HEK293 (cell line): Measurements from ENCODE around the gene TCF7L1.
A peak's percentile ranks its signal among the peaks of the same experiment; 100 is the strongest.

Experiments
- CTCF ChIA-PET: fragments of 350-600 bp; formaldehyde crosslinking; extraction: SDS; loops from one replicate; lab custom pipeline; 2021; ENCODE audit warnings: antibody characterized with exemption; lab: Yijun Ruan, JAX
- POLR2A ChIA-PET: fragments of 300-600 bp; formaldehyde crosslinking; extraction: SDS; loops from one replicate; lab custom pipeline; 2020; ENCODE audit warnings: antibody characterized with exemption, inconsistent platforms; lab: Yijun Ruan, JAX
- H3K27ac ChIP-seq: fragments of 200-500 bp; sonication (Bioruptor generic); 2 replicates; pipeline ENCODE4 v1.5.1; 2014; ENCODE audit warnings: low read depth, low read length, control low read depth, inconsistent platforms; ENCODE audit errors: extremely low read depth
- H3K36me3 ChIP-seq, 2 experiments: fragments of 200-500 bp in 1 of 2; sonication (Bioruptor generic) in 1 of 2; 1 replicate in 1 of 2; 2 replicates in 1 of 2; pipeline ENCODE4 v1.5.1; 2014 to 2017; ENCODE audit warnings: inconsistent platforms in 2 of 2, low read length in 2 of 2; ENCODE audit not compliant: control insufficient read depth in 2 of 2, insufficient read depth in 1 of 2
- H3K4me1 ChIP-seq: fragments of 200-500 bp; sonication (Bioruptor generic); 2 replicates; pipeline ENCODE4 v1.5.1; 2014; ENCODE audit warnings: mild to moderate bottlenecking, low read length, inconsistent platforms; ENCODE audit not compliant: control insufficient read depth, insufficient read depth
- H3K4me3 ChIP-seq: 2 replicates; pipeline ENCODE4 v1.5.1; 2011; ENCODE audit warnings: low read depth, mild to moderate bottlenecking, control low read depth, low read length, moderate library complexity
- H3K9me3 ChIP-seq: fragments of 200-500 bp; sonication (Bioruptor generic); 2 replicates; pipeline ENCODE4 v1.5.1; 2014; ENCODE audit warnings: low read depth, low read length, inconsistent platforms; ENCODE audit not compliant: control insufficient read depth, insufficient read depth
- GFI1B ChIP-seq: fragments of 450-650 bp; formaldehyde crosslinking; IDR thresholded peaks from 2 replicates; pipeline ENCODE4 v1.5.1; 2016; ENCODE audit warnings: missing biosample characterization, missing genetic modification characterization
- KLF16 ChIP-seq: fragments of 450-650 bp; formaldehyde crosslinking; IDR thresholded peaks from 2 replicates; pipeline ENCODE4 v1.5.1; 2017; ENCODE audit warnings: missing biosample characterization, missing genetic modification characterization
- MEIS1 ChIP-seq: sonication (generic); formaldehyde crosslinking; IDR thresholded peaks from 2 replicates; pipeline ENCODE4 v1.8.1; 2022; ENCODE audit warnings: missing genetic modification reagents, mild to moderate bottlenecking, borderline replicate concordance
- TRIM28 ChIP-seq: IDR thresholded peaks from 2 replicates; pipeline ENCODE4 v1.6.1; 2011; ENCODE audit warnings: low read length, control low read depth, borderline replicate concordance
- ZBTB21 ChIP-seq: fragments of 450-650 bp; formaldehyde crosslinking; IDR thresholded peaks from 2 replicates; pipeline ENCODE4 v1.5.1; 2017; ENCODE audit warnings: missing biosample characterization, missing genetic modification characterization
- ZNF121 ChIP-seq: fragments of 450-650 bp; formaldehyde crosslinking; IDR thresholded peaks from 2 replicates; pipeline ENCODE4 v1.5.1; 2016; ENCODE audit warnings: missing biosample characterization, missing genetic modification characterization
- ZNF146 ChIP-seq: fragments of 450-650 bp; formaldehyde crosslinking; IDR thresholded peaks from 2 replicates; pipeline ENCODE4 v1.5.1; 2016; ENCODE audit warnings: missing biosample characterization, missing genetic modification characterization
- ZNF426 ChIP-seq: fragments of 450-650 bp; formaldehyde crosslinking; IDR thresholded peaks from 2 replicates; pipeline ENCODE4 v1.5.1; 2017; ENCODE audit warnings: missing biosample characterization, missing genetic modification characterization, mild to moderate bottlenecking, inconsistent platforms, moderate library complexity
- ZNF501 ChIP-seq: fragments of 450-650 bp; formaldehyde crosslinking; IDR thresholded peaks from 2 replicates; pipeline ENCODE4 v1.5.1; 2016; ENCODE audit warnings: missing biosample characterization, missing genetic modification characterization
- ZNF558 ChIP-seq: fragments of 450-650 bp; formaldehyde crosslinking; IDR thresholded peaks from 2 replicates; pipeline ENCODE4 v1.5.1; 2016; ENCODE audit warnings: missing biosample characterization, missing genetic modification characterization
- ZNF664 ChIP-seq: fragments of 450-650 bp; formaldehyde crosslinking; IDR thresholded peaks from 2 replicates; pipeline ENCODE4 v1.5.1; 2016; ENCODE audit warnings: missing biosample characterization, missing genetic modification characterization
- ZNF707 ChIP-seq: fragments of 450-650 bp; formaldehyde crosslinking; IDR thresholded peaks from 2 replicates; pipeline ENCODE4 v1.5.1; 2016; ENCODE audit warnings: missing biosample characterization, missing genetic modification characterization
- ZNF837 ChIP-seq: fragments of 450-650 bp; formaldehyde crosslinking; IDR thresholded peaks from 2 replicates; pipeline ENCODE4 v1.5.1; 2016; ENCODE audit warnings: missing biosample characterization, missing genetic modification characterization
- TF ChIP-seq, protein P1 (sequence below): fragments of 450-650 bp; IDR thresholded peaks from 2 replicates; pipeline ENCODE4 v1.5.1; 2018; ENCODE audit warnings: missing biosample characterization, missing genetic modification characterization
- TF ChIP-seq, protein P2 (sequence below): fragments of 450-650 bp; formaldehyde crosslinking; IDR thresholded peaks from 2 replicates; pipeline ENCODE4 v1.5.1; 2016; ENCODE audit warnings: missing biosample characterization, missing genetic modification characterization
- TF ChIP-seq, protein P3 (sequence below): fragments of 450-650 bp; formaldehyde crosslinking; optimal IDR thresholded peaks from 2 replicates; pipeline ENCODE3; 2016; ENCODE audit warnings: missing biosample characterization, mild to moderate bottlenecking, missing genetic modification characterization
- TF ChIP-seq, protein P4 (sequence below): fragments of 450-650 bp; formaldehyde crosslinking; IDR thresholded peaks from 2 replicates; pipeline ENCODE4 v1.5.1; 2016; ENCODE audit warnings: missing biosample characterization, missing genetic modification characterization, borderline replicate concordance
- TF ChIP-seq, protein P5 (sequence below): fragments of 450-650 bp; formaldehyde crosslinking; IDR thresholded peaks from 2 replicates; pipeline ENCODE4 v1.5.1; 2016; ENCODE audit warnings: missing biosample characterization, missing genetic modification characterization
- TF ChIP-seq, protein P6 (sequence below): fragments of 450-650 bp; formaldehyde crosslinking; IDR thresholded peaks from 2 replicates; pipeline ENCODE4 v1.5.1; 2016; ENCODE audit warnings: missing biosample characterization, missing genetic modification characterization

Gene TCF7L1

DNA sequence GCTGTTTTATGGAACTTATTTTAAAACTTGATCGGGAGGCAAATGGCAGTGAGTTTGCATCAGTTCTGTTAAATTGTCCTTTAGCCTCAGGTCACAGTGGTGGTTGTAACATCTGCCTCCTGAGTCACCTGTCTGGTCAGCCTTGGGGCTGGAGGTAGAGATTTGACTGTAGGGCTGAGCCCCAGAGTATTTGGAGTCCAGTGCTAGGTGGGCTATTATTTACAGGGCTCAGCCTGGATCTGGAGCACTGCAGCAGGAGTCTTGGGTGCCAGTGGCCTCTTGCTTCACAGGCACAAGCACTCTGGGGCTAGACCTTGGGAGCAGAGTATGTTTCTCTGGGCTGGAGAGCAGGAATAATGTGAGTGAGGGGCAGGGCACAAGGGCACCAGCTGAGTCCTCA is 32.8 kb downstream of the TCF7L1 start:
- H3K4me3 ChIP-seq: no peak overlapping the region
- POLR2A ChIA-PET: no interaction called here

DNA sequence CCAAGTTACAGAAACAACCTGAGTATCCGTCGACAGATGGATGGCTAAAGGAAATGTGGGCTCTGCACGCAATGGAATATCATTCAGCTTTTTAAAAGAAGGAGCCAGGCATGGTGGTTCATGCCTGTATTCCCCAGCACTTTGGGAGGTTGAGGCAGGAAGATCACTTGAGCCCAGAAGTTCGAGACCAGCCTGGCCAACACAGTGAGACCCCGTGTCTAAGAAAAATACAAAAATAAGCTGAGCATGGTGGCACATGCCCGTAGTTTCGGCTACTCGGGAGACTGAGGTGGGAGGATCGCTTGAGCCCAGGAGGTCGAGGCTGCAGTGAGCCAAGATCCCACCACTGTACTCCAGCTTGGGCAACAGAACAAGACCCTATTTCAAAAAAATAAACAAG is 34.3 kb downstream of the TCF7L1 start:
- H3K4me3 ChIP-seq: no peak overlapping the region
- no peak overlapping the region for H3K27ac ChIP-seq
- TF ChIP-seq, protein P1, sequence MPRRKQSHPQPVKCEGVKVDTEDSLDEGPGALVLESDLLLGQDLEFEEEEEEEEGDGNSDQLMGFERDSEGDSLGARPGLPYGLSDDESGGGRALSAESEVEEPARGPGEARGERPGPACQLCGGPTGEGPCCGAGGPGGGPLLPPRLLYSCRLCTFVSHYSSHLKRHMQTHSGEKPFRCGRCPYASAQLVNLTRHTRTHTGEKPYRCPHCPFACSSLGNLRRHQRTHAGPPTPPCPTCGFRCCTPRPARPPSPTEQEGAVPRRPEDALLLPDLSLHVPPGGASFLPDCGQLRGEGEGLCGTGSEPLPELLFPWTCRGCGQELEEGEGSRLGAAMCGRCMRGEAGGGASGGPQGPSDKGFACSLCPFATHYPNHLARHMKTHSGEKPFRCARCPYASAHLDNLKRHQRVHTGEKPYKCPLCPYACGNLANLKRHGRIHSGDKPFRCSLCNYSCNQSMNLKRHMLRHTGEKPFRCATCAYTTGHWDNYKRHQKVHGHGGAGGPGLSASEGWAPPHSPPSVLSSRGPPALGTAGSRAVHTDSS (tag by site-specific recombination): no peak
- TF ChIP-seq ZNF558 (tag by site-specific recombination): no peak
- no peak for TF ChIP-seq ZNF501 (tag by site-specific recombination)
- TF ChIP-seq, protein P2, sequence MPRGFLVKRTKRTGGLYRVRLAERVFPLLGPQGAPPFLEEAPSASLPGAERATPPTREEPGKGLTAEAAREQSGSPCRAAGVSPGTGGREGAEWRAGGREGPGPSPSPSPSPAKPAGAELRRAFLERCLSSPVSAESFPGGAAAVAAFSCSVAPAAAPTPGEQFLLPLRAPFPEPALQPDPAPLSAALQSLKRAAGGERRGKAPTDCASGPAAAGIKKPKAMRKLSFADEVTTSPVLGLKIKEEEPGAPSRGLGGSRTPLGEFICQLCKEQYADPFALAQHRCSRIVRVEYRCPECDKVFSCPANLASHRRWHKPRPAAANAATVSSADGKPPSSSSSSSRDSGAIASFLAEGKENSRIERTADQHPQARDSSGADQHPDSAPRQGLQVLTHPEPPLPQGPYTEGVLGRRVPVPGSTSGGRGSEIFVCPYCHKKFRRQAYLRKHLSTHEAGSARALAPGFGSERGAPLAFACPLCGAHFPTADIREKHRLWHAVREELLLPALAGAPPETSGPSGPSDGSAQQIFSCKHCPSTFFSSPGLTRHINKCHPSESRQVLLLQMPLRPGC (tag by site-specific recombination): no peak
- TF ChIP-seq ZNF664 (tag by site-specific recombination): no peak
- TF ChIP-seq ZNF121: peak; percentile 69; the same call in 1 of the 2 replicates
- no peak for TF ChIP-seq ZNF707 (tag by site-specific recombination)
- TF ChIP-seq, protein P3, sequence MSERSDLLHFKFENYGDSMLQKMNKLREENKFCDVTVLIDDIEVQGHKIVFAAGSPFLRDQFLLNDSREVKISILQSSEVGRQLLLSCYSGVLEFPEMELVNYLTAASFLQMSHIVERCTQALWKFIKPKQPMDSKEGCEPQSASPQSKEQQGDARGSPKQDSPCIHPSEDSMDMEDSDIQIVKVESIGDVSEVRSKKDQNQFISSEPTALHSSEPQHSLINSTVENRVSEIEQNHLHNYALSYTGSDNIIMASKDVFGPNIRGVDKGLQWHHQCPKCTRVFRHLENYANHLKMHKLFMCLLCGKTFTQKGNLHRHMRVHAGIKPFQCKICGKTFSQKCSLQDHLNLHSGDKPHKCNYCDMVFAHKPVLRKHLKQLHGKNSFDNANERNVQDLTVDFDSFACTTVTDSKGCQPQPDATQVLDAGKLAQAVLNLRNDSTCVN (tag by site-specific recombination): no peak
- TF ChIP-seq, all 188 proteins: peak for 1
- Histone ChIP-seq H3K4me1 (peaks cover 11% of the 10 kb centered on the region), H3K36me3 (no peaks in the 10 kb centered on the region), H3K9me3 (no peaks in the 10 kb centered on the region)
- CTCF ChIA-PET: interaction anchor here (0.5 to 1.1 kb wide), 2 partner anchors 34 to 285 kb away, joined by 3 to 4 read pairs; partner anchors contain the start of gene TCF7L1
- POLR2A ChIA-PET: no interaction called here

More for the DNA sequence above, 32.8 kb downstream of the TCF7L1 start:
- no peaks in the 10 kb centered on the region for H3K9me3 ChIP-seq
- no peaks in the 10 kb centered on the region for H3K36me3 ChIP-seq
- H3K27ac ChIP-seq: no peak overlapping the region
- CTCF ChIA-PET: interaction anchor here (0.6 to 2.2 kb wide), 5 partner anchors 19 to 240 kb away, joined by 3 to 7 read pairs (median 3); no protein-coding TSS in a partner anchor
- peaks cover 11% of the 10 kb centered on the region for H3K4me1 ChIP-seq
- no peak for TF ChIP-seq KLF16 (tag by site-specific recombination)

DNA sequence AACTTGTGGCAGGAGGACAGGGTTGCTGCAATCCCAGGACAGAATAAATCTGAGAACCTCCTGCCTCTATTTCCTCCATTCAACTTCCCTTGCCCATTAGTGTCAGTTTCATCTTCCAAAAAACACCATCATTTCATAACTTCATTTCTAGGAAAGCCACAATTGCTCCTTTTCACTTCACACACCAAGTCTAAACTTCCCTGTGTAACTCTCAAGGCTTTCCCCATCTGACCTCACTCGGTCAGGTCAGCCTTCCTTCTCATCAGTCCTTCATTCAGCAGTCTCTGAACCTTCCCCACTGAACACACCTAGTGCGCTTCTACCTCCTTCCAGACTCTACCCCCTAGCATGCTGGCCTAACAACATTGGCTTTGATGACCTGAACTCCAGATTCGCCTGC is 35.8 kb downstream of the TCF7L1 start:
- ChIA-PET POLR2A (no interaction called here), CTCF (no interaction called here)
- peaks cover 5% of the 10 kb centered on the region for H3K4me1 ChIP-seq
- no peaks in the 10 kb centered on the region for H3K9me3 ChIP-seq
- TF ChIP-seq ZBTB21 (no peak), GFI1B (tag by site-specific recombination) (no peak), ZNF426 (tag by site-specific recombination) (no peak), ZNF837 (tag by site-specific recombination) (no peak), TRIM28 (no peak), MEIS1 (CRISPR knock-in tag) (no peak), ZNF146 (tag by site-specific recombination) (no peak)
- TF ChIP-seq, protein P4, sequence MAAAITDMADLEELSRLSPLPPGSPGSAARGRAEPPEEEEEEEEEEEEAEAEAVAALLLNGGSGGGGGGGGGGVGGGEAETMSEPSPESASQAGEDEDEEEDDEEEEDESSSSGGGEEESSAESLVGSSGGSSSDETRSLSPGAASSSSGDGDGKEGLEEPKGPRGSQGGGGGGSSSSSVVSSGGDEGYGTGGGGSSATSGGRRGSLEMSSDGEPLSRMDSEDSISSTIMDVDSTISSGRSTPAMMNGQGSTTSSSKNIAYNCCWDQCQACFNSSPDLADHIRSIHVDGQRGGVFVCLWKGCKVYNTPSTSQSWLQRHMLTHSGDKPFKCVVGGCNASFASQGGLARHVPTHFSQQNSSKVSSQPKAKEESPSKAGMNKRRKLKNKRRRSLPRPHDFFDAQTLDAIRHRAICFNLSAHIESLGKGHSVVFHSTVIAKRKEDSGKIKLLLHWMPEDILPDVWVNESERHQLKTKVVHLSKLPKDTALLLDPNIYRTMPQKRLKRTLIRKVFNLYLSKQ (tag by site-specific recombination): no peak
- TF ChIP-seq, protein P5, sequence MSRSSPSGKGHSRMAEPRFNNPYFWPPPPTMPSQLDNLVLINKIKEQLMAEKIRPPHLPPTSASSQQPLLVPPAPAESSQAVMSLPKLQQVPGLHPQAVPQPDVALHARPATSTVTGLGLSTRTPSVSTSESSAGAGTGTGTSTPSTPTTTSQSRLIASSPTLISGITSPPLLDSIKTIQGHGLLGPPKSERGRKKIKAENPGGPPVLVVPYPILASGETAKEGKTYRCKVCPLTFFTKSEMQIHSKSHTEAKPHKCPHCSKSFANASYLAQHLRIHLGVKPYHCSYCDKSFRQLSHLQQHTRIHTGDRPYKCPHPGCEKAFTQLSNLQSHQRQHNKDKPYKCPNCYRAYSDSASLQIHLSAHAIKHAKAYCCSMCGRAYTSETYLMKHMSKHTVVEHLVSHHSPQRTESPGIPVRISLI: no peak
- TF ChIP-seq, protein P6, sequence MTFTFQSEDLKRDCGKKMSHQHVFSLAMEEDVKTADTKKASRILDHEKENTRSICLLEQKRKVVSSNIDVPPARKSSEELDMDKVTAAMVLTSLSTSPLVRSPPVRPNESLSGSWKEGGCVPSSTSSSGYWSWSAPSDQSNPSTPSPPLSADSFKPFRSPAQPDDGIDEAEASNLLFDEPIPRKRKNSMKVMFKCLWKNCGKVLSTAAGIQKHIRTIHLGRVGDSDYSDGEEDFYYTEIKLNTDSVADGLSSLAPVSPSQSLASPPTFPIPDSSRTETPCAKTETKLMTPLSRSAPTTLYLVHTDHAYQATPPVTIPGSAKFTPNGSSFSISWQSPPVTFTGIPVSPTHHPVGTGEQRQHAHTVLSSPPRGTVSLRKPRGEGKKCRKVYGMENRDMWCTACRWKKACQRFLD: no peak
- H3K36me3 ChIP-seq: no peaks in the 10 kb centered on the region
- H3K4me3 ChIP-seq: no peak overlapping the region
- no peak overlapping the region for H3K27ac ChIP-seq
